Measurements from ENCODE around the gene ACACA. TPM values are rescaled to one million over a fixed set of nuclear protein-coding genes. Genes with fewer than 3 reads are reported as not detected.

ACACA gene
- total and polyA plus RNA-seq, 4 donors, result 6.1 to 49.9 (median 23.7) TPM

DNA sequence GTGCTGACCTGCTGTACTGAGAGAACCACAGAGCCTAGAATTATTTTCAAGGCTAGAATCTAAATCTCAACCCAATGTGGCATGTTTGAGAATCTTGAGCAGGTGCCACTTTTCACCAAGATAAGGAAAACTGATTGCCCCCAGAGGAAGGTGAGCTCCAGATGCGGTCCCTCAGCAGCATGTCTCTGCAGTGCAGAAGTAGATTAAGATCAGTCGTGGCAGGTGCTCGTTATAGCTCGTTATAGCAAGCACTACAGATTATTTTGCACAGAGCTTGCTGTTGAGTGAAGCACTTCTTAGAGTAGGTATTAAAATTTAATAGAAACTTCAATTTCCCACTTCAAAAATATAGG lies 281.8 kb downstream of the ACACA start:
- Histone ChIP-seq H3K9me3 (ENCODE audit: control insufficient read depth, low read length) (no peaks in the 10 kb centered on the region), H3K4me1 (ENCODE audit: control insufficient read depth in 1 of 2, insufficient read depth in 2 of 2, low read length in 2 of 2) (no peaks in the 10 kb centered on the region), H3K27me3 (ENCODE audit: control insufficient read depth in 1 of 2, insufficient read depth in 2 of 2, low read length in 1 of 2) (no peaks in the 10 kb centered on the region), H3K4me3 (ENCODE audit: low read length in 2 of 2) (no peak overlapping the region), H3K27ac (ENCODE audit: low read depth in 1 of 2, low read length in 2 of 2) (no peak overlapping the region), H3K36me3 (ENCODE audit: control insufficient read depth in 1 of 2, insufficient read depth in 2 of 2, low read length in 1 of 2) (peaks cover 0 to 2% of the 10 kb centered on the region in 2 donors)
- ATAC-seq (ENCODE audit: low FRiP score) (no peak), DNase-seq (no peak)
- intact Hi-C loops (cut with DNase I), result loop anchor here in 1 of 2 donors (5.0 kb wide), 1 partner anchor 38 kb away; no protein-coding TSS in a partner anchor
- 87 to 90% methylated on average over 4 of the region's 4 CpGs for WGBS, 2 donors

GRCh38 chr17:37123941-37124820 lies 282.5 kb downstream of the ACACA start:
- intact Hi-C loops (cut with DNase I), result no loop called here
- H3K27me3 ChIP-seq (ENCODE audit: control insufficient read depth in 1 of 2, insufficient read depth in 2 of 2, low read length in 1 of 2), result no peaks in the 10 kb centered on the region
- WGBS, 2 donors, result 79 to 83% methylated on average over 7 of the region's 7 CpGs
- no peak for DNase-seq
- no peak for ATAC-seq (ENCODE audit: low FRiP score)
- H3K4me1 ChIP-seq (ENCODE audit: control insufficient read depth in 1 of 2, insufficient read depth in 2 of 2, low read length in 2 of 2), result no peaks in the 10 kb centered on the region
- H3K9me3 ChIP-seq (ENCODE audit: control insufficient read depth, low read length), result no peaks in the 10 kb centered on the region
- H3K27ac ChIP-seq (ENCODE audit: low read depth in 1 of 2, low read length in 2 of 2), result no peak overlapping the region
- H3K36me3 ChIP-seq (ENCODE audit: control insufficient read depth in 1 of 2, insufficient read depth in 2 of 2, low read length in 1 of 2), result peaks cover 0 to 2% of the 10 kb centered on the region in 2 donors
- no peak overlapping the region for H3K4me3 ChIP-seq (ENCODE audit: low read length in 2 of 2)

- H3K27ac ChIP-seq (ENCODE audit: low read depth in 1 of 2, low read length in 2 of 2), result no peak overlapping the region
- H3K36me3 ChIP-seq (ENCODE audit: control insufficient read depth in 1 of 2, insufficient read depth in 2 of 2, low read length in 1 of 2), result peaks cover 0 to 2% of the 10 kb centered on the region in 2 donors
- no peak for DNase-seq
- intact Hi-C loops (cut with DNase I), result no loop called here
- ATAC-seq (ENCODE audit: low FRiP score), result no peak
- no peaks in the 10 kb centered on the region for H3K4me1 ChIP-seq (ENCODE audit: control insufficient read depth in 1 of 2, insufficient read depth in 2 of 2, low read length in 2 of 2)
- no peak overlapping the region for H3K4me3 ChIP-seq (ENCODE audit: low read length in 2 of 2)
- no peaks in the 10 kb centered on the region for H3K9me3 ChIP-seq (ENCODE audit: control insufficient read depth, low read length)
- no peaks in the 10 kb centered on the region for H3K27me3 ChIP-seq (ENCODE audit: control insufficient read depth in 1 of 2, insufficient read depth in 2 of 2, low read length in 1 of 2)
- WGBS, 2 donors, result 52 to 58% methylated on average over 1 of the region's 1 CpG
Measured at GRCh38 chr17:37123386-37123785, 283.2 kb downstream of the ACACA start.

DNA sequence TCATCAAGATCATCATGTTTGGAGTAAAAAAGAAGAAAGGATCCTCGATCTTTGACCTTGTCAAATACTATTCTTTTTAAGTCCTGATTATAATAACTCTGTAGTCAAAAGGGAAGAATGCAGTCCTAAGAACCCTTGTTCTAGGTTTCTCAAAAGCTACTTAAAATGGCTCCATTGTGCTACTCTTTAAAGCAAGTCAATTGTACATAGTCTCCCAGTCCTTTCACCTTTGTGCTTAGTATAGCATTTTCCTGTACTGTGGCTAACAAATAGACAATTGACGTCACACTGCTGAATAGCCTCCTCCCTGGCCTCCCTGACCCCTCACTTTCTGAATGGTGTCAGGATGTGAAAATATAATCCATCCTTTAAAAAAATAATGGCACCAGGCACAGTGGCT lies 285.0 kb downstream of the ACACA start:
- intact Hi-C loops (cut with DNase I), result no loop called here
- H3K9me3 ChIP-seq (ENCODE audit: control insufficient read depth, low read length), result no peaks in the 10 kb centered on the region
- 93 to 99% methylated on average over 2 of the region's 2 CpGs for WGBS, 2 donors

GRCh38 chr17:37118366-37119137 lies 288.1 kb downstream of the ACACA start:
- Histone ChIP-seq H3K36me3 (ENCODE audit: control insufficient read depth in 1 of 2, insufficient read depth in 2 of 2, low read length in 1 of 2) (peaks cover 2 to 4% of the 10 kb centered on the region in 2 donors), H3K4me3 (ENCODE audit: low read length in 2 of 2) (no peak overlapping the region), H3K27ac (ENCODE audit: low read depth in 1 of 2, low read length in 2 of 2) (no peak overlapping the region), H3K9me3 (ENCODE audit: control insufficient read depth, low read length) (no peaks in the 10 kb centered on the region), H3K27me3 (ENCODE audit: control insufficient read depth in 1 of 2, insufficient read depth in 2 of 2, low read length in 1 of 2) (no peaks in the 10 kb centered on the region), H3K4me1 (ENCODE audit: control insufficient read depth in 1 of 2, insufficient read depth in 2 of 2, low read length in 2 of 2) (no peaks in the 10 kb centered on the region)
- WGBS, 2 donors, result 65 to 69% methylated on average over 3 of the region's 3 CpGs
- ATAC-seq (ENCODE audit: low FRiP score), result no peak
- intact Hi-C loops (cut with DNase I), result no loop called here
- DNase-seq, result no peak

More for the DNA sequence above, 285.0 kb downstream of the ACACA start:
- ATAC-seq (ENCODE audit: low FRiP score) (no peak), DNase-seq (no peak)
- no peaks in the 10 kb centered on the region for H3K27me3 ChIP-seq (ENCODE audit: control insufficient read depth in 1 of 2, insufficient read depth in 2 of 2, low read length in 1 of 2)
- H3K4me1 ChIP-seq (ENCODE audit: control insufficient read depth in 1 of 2, insufficient read depth in 2 of 2, low read length in 2 of 2), result no peaks in the 10 kb centered on the region
- peaks cover 2% of the 10 kb centered on the region in 2 donors for H3K36me3 ChIP-seq (ENCODE audit: control insufficient read depth in 1 of 2, insufficient read depth in 2 of 2, low read length in 1 of 2)
- no peak overlapping the region for H3K4me3 ChIP-seq (ENCODE audit: low read length in 2 of 2)
- H3K27ac ChIP-seq (ENCODE audit: low read depth in 1 of 2, low read length in 2 of 2), result no peak overlapping the region

- Histone ChIP-seq H3K4me3 (ENCODE audit: low read length in 2 of 2) (no peak overlapping the region), H3K9me3 (ENCODE audit: control insufficient read depth, low read length) (no peaks in the 10 kb centered on the region), H3K36me3 (ENCODE audit: control insufficient read depth in 1 of 2, insufficient read depth in 2 of 2, low read length in 1 of 2) (peaks cover 2 to 7% of the 10 kb centered on the region in 2 donors), H3K4me1 (ENCODE audit: control insufficient read depth in 1 of 2, insufficient read depth in 2 of 2, low read length in 2 of 2) (no peaks in the 10 kb centered on the region), H3K27me3 (ENCODE audit: control insufficient read depth in 1 of 2, insufficient read depth in 2 of 2, low read length in 1 of 2) (no peaks in the 10 kb centered on the region), H3K27ac (ENCODE audit: low read depth in 1 of 2, low read length in 2 of 2) (no peak overlapping the region)
- DNase-seq (no peak), ATAC-seq (ENCODE audit: low FRiP score) (no peak)
- WGBS, 2 donors, result 88% methylated on average over 7 of the region's 7 CpGs
- intact Hi-C loops (cut with DNase I), result no loop called here
Measured at GRCh38 chr17:37117373-37118142, 289.1 kb downstream of the ACACA start.

DNA sequence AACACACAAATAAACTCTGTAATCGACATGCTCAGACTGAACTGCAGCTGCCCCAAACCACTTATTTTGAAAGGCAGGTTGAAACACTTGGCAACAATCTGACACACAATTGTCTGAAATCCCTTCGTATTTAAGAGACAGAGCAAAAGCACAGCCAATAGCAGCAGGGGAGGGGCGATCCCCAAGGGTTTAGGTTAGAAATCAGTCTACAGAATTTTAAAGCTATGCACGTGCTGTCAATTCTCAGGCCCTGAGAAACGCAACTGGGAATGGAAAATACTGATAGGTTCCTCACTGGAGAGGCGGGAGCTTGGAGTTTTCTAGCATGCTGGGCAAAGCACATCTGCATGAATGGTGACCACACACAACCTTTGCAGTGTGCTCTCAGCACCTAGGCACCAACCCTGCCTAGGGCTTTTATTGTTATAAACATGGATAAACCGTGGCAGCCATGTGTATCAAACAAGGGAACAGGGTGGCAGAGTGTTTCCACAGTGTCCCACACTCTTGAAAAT lies 289.9 kb downstream of the ACACA start:
- WGBS, 2 donors, result 76% methylated on average over 7 of the region's 7 CpGs
- peaks cover 2 to 8% of the 10 kb centered on the region in 2 donors for H3K36me3 ChIP-seq (ENCODE audit: control insufficient read depth in 1 of 2, insufficient read depth in 2 of 2, low read length in 1 of 2)
- no peak overlapping the region for H3K27ac ChIP-seq (ENCODE audit: low read depth in 1 of 2, low read length in 2 of 2)
- ATAC-seq (ENCODE audit: low FRiP score) (no peak), DNase-seq (no peak)
- no peaks in the 10 kb centered on the region for H3K4me1 ChIP-seq (ENCODE audit: control insufficient read depth in 1 of 2, insufficient read depth in 2 of 2, low read length in 2 of 2)
- H3K9me3 ChIP-seq (ENCODE audit: control insufficient read depth, low read length), result no peaks in the 10 kb centered on the region
- no peak overlapping the region for H3K4me3 ChIP-seq (ENCODE audit: low read length in 2 of 2)
- H3K27me3 ChIP-seq (ENCODE audit: control insufficient read depth in 1 of 2, insufficient read depth in 2 of 2, low read length in 1 of 2), result no peaks in the 10 kb centered on the region
- intact Hi-C loops (cut with DNase I), result no loop called here

- H3K27ac ChIP-seq (ENCODE audit: low read depth in 1 of 2, low read length in 2 of 2), result no peak overlapping the region
- intact Hi-C loops (cut with DNase I), result no loop called here
Measured at GRCh38 chr17:37111329-37111728, 295.3 kb downstream of the ACACA start.

More at GRCh38 chr17:37111329-37111728, 295.3 kb downstream of the ACACA start:
- peaks cover 3 to 8% of the 10 kb centered on the region in 2 donors for H3K36me3 ChIP-seq (ENCODE audit: control insufficient read depth in 1 of 2, insufficient read depth in 2 of 2, low read length in 1 of 2)
- no peaks in the 10 kb centered on the region for H3K4me1 ChIP-seq (ENCODE audit: control insufficient read depth in 1 of 2, insufficient read depth in 2 of 2, low read length in 2 of 2)
- H3K9me3 ChIP-seq (ENCODE audit: control insufficient read depth, low read length), result no peaks in the 10 kb centered on the region
- H3K27me3 ChIP-seq (ENCODE audit: control insufficient read depth in 1 of 2, insufficient read depth in 2 of 2, low read length in 1 of 2), result no peaks in the 10 kb centered on the region
- no peak for DNase-seq
- WGBS, 2 donors, result 97 to 98% methylated on average over 4 of the region's 4 CpGs
- no peak for ATAC-seq (ENCODE audit: low FRiP score)
- no peak overlapping the region for H3K4me3 ChIP-seq (ENCODE audit: low read length in 2 of 2)
